Transverse colon (tissue), 4 donors: Measurements from ENCODE around the gene WNT11. TPM values are rescaled to one million over a fixed set of nuclear protein-coding genes. Genes with fewer than 3 reads are reported as not detected.

ENCODE experiments used
- DNase-seq: peaks from one replicate; pipeline ENCODE4 v3.0.0-alpha.2; 2019
- H3K27ac ChIP-seq, 4 donors: fragments of 200-600 bp; sonication (generic); 2 replicates each; pipeline ENCODE4 v1.5.1; 2016 to 2018; ENCODE audit warnings: inconsistent platforms in 4 of 4
- H3K27me3 ChIP-seq: fragments of 200-600 bp; sonication (generic); 2 replicates; pipeline ENCODE4 v1.5.1; 2017; ENCODE audit warnings: inconsistent platforms
- H3K36me3 ChIP-seq, 4 donors: fragments of 200-600 bp; sonication (generic); 2 replicates each; pipeline ENCODE4 v1.5.1; 2017 to 2019; ENCODE audit warnings: inconsistent platforms in 4 of 4
- H3K4me1 ChIP-seq, 4 donors: fragments of 200-600 bp; sonication (generic); 2 replicates each; pipeline ENCODE4 v1.5.1; 2017 to 2020; ENCODE audit warnings: inconsistent platforms in 4 of 4
- H3K4me3 ChIP-seq, 4 donors: fragments of 200-600 bp; sonication (generic); 1 replicate in 1 of 4; 2 replicates in 3 of 4; pipeline versions ENCODE4 v1.5.1 to v1.6.1; 2017 to 2019; ENCODE audit warnings: inconsistent platforms in 4 of 4
- H3K9me3 ChIP-seq, 2 donors: fragments of 200-600 bp; sonication (generic); 2 replicates each; pipeline ENCODE4 v1.5.1; 2017 to 2019; ENCODE audit warnings: inconsistent platforms in 2 of 2
- CTCF ChIP-seq, 5 experiments: fragments of 200-600 bp in 3 of 5; fragments of 450-650 bp in 2 of 5; sonication (generic) in 3 of 5; IDR thresholded peaks; 1 replicate in 2 of 5; 2 replicates in 3 of 5; pipeline ENCODE4 v1.5.1; 2016 to 2017; ENCODE audit warnings: antibody characterized with exemption in 5 of 5, inconsistent platforms in 3 of 5, mild to moderate bottlenecking in 2 of 5, moderate library complexity in 1 of 5
- EP300 ChIP-seq: sonication (generic); formaldehyde crosslinking; IDR thresholded peaks from one replicate; pipeline ENCODE4 v1.6.1; 2017; ENCODE audit warnings: antibody characterized with exemption, low read depth
- POLR2A ChIP-seq: fragments of 450-650 bp; IDR thresholded peaks from one replicate; pipeline ENCODE4 v1.6.1; 2016; ENCODE audit warnings: antibody characterized with exemption, mild to moderate bottlenecking, moderate library complexity
- POLR2AphosphoS5 ChIP-seq, 3 donors: sonication (generic); formaldehyde crosslinking; IDR thresholded peaks; one replicate each; pipeline ENCODE4 v1.6.1; 2016; ENCODE audit warnings: antibody characterized with exemption in 3 of 3
- WGBS, 2 donors: methylation state at CpG; one replicate each; pipeline ENCODE4 v1.1.5; 2018; ENCODE audit warnings: low coverage in 1 of 2; 5-methylcytosine and 5-hydroxymethylcytosine counted together
- in situ Hi-C, 4 donors: fragments of 200-750 bp; cut with MboI; loops; one replicate each; pipeline versions ENCODE4 v1.15.0 to v1.15.1; 2017; ENCODE audit warnings: low sequenced_read_pairs in 3 of 4, low pct_ligation_motif_present in 1 of 4, low pct_unique_long_range_greater_than_20kb in 1 of 4
- intact Hi-C: fragments of 100-400 bp; cut with DNase I; formaldehyde crosslinking; loops from one replicate; pipeline ENCODE4 v1.15.1; 2023; ENCODE audit warnings: low total_unique reads
- total RNA-seq, 4 donors: library from RNA; depleted of rRNA; stranded (reverse); fragments of >200 nt; gene quantifications; one replicate each; pipeline ENCODE4 v1.1.0, GENCODE V29; 2016

The WNT11 gene
- total RNA-seq, 4 donors from 2014 or later = 2.4 to 14.6 (median 9.9) TPM

GRCh38 chr11:76247091-76247490 lies 40.8 kb upstream of the WNT11 start:
- Histone ChIP-seq H3K4me1 (no peaks in the 10 kb centered on the region), H3K36me3 (no peaks in the 10 kb centered on the region), H3K27me3 (no peaks in the 10 kb centered on the region), H3K9me3 (no peaks in the 10 kb centered on the region), H3K27ac (no peak overlapping the region), H3K4me3 (no peak overlapping the region)
- intact Hi-C loops = no loop called here
- DNase-seq = no peak
- no peak for TF ChIP-seq POLR2AphosphoS5 (IDR thresholded peaks at IDR 0.05)
- no peak for TF ChIP-seq POLR2A
- TF ChIP-seq CTCF (IDR thresholded peaks at IDR 0.05) = no peak
- no peak for TF ChIP-seq EP300
- 90% methylated on average over 6 of the region's 6 CpGs; no CpG with 5 or more reads in 1 of the 2 donors for WGBS, 2 donors
- in situ Hi-C loops = no loop called here

GRCh38 chr11:76246271-76246933 lies 40.1 kb upstream of the WNT11 start:
- Histone ChIP-seq H3K4me3 (no peak overlapping the region), H3K4me1 (no peaks in the 10 kb centered on the region), H3K9me3 (no peaks in the 10 kb centered on the region), H3K27ac (no peak overlapping the region), H3K27me3 (no peaks in the 10 kb centered on the region), H3K36me3 (no peaks in the 10 kb centered on the region)
- TF ChIP-seq POLR2AphosphoS5 (IDR thresholded peaks at IDR 0.05) = no peak
- TF ChIP-seq POLR2A = no peak
- TF ChIP-seq CTCF (IDR thresholded peaks at IDR 0.05) = no peak
- TF ChIP-seq EP300 = no peak
- in situ Hi-C loops = no loop called here
- DNase-seq = no peak
- 92 to 100% methylated on average over 1 to 10 of the region's 11 CpGs for WGBS, 2 donors
- intact Hi-C loops = no loop called here

- Histone ChIP-seq H3K36me3 (no peaks in the 10 kb centered on the region), H3K27ac (no peak overlapping the region), H3K9me3 (no peaks in the 10 kb centered on the region), H3K4me1 (no peaks in the 10 kb centered on the region), H3K27me3 (no peaks in the 10 kb centered on the region), H3K4me3 (no peak overlapping the region)
- 86% methylated on average over 2 of the region's 2 CpGs; no CpG with 5 or more reads in 1 of the 2 donors for WGBS, 2 donors
- no peak for DNase-seq
- intact Hi-C loops (no loop called here), in situ Hi-C loops (no loop called here)
- TF ChIP-seq EP300 (no peak), POLR2A (no peak), CTCF (IDR thresholded peaks at IDR 0.05) (no peak), POLR2AphosphoS5 (IDR thresholded peaks at IDR 0.05) (no peak)
Measured at GRCh38 chr11:76245720-76246119, 39.4 kb upstream of the WNT11 start.

- no peak for DNase-seq
- Histone ChIP-seq H3K27ac (no peak overlapping the region), H3K4me1 (no peaks in the 10 kb centered on the region), H3K4me3 (no peak overlapping the region), H3K9me3 (no peaks in the 10 kb centered on the region), H3K27me3 (no peaks in the 10 kb centered on the region), H3K36me3 (no peaks in the 10 kb centered on the region)
- TF ChIP-seq POLR2AphosphoS5 (IDR thresholded peaks at IDR 0.05) (no peak), EP300 (no peak), CTCF (IDR thresholded peaks at IDR 0.05) (no peak)
- WGBS, 2 donors = 59 to 73% methylated on average over 3 to 4 of the region's 4 CpGs
- in situ Hi-C loops = no loop called here
- intact Hi-C loops = no loop called here
Measured at GRCh38 chr11:76244316-76244851, 38.1 kb upstream of the WNT11 start.
